Cardiac muscle cell (in vitro differentiated cells and primary cell): ENCODE measurements around the gene ABCC1. TPM values are rescaled to one million over a fixed set of nuclear protein-coding genes. Genes with fewer than 3 reads are reported as not detected.

Source experiments
- DNase-seq, 2 donors: peaks; one replicate each; pipeline versions ENCODE4 v3.0.0 to v3.0.0-alpha.2; 2010 to 2017; ENCODE audit warnings: low read depth in 1 of 2, low spot score in 1 of 2
- H3K27ac ChIP-seq: fragments of 200-600 bp; sonication (generic); 2 replicates; pipeline ENCODE4 v1.5.1; 2016
- H3K27me3 ChIP-seq: fragments of 200-600 bp; sonication (generic); 2 replicates; pipeline ENCODE4 v1.6.0; 2016; ENCODE audit warnings: control low read depth
- H3K36me3 ChIP-seq: fragments of 200-600 bp; sonication (generic); 2 replicates; pipeline ENCODE4 v1.5.1; 2016; ENCODE audit warnings: control low read depth
- H3K4me1 ChIP-seq: fragments of 200-600 bp; sonication (generic); 2 replicates; pipeline ENCODE4 v1.8.1; 2017; ENCODE audit warnings: low read depth, mild to moderate bottlenecking, mixed run types
- H3K4me3 ChIP-seq: fragments of 200-600 bp; sonication (generic); 2 replicates; pipeline ENCODE4 v1.5.1; 2016; ENCODE audit warnings: mild to moderate bottlenecking
- H3K9me3 ChIP-seq: fragments of 200-600 bp; sonication (generic); 2 replicates; pipeline ENCODE4 v1.5.1; 2017; ENCODE audit warnings: low read depth, mild to moderate bottlenecking, control low read depth
- polyA plus RNA-seq: library from polyadenylated mRNA; unstranded; fragments of >200 nt; fragmentation: Nextera tagmentation; extraction: Ambion mirVana; gene quantifications from 2 replicates; pipeline ENCODE4 v1.2.1, GENCODE V29; 2016
- total RNA-seq: library from RNA; depleted of rRNA; stranded (reverse); fragments of >200 nt; gene quantifications from 2 replicates; pipeline ENCODE4 v1.2.3, GENCODE V29; 2016
- TF ChIP-seq, protein P1 (sequence below): IDR thresholded peaks from 2 replicates; pipeline ENCODE4 v1.5.1; 2012; ENCODE audit warnings: low read depth, mild to moderate bottlenecking, low read length

Gene ABCC1
- total and polyA plus RNA-seq, 2 experiments from 2014 or later: 14.2 to 31.0 TPM

DNA sequence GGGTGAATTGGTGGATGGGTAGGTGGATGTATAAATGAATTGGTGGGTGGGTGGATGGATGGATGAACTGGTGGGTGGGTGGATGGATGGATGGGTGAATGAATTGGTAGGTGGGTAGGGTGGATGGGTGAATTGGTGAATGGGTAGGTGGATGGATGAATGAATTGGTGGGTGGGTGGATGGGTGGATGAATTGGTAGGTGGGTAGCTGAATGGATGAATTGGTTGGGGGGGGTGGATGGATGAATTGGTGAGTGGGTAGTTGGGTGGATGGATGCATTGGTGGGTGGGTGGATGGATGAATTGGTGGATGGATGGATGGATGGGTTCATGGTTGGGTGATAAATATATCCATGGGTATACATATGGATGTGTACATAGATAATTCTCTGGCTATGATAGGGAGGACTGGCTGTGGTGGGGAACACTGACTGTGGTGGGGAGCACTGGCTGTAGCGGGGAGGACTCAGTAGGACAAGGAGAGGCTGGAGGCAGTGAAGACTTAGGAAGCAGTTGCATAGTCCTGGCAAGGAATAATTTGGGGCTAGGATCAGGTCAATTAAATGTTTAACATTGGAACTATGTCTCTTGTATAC, 54.4 kb downstream of the ABCC1 start:
- DNase-seq: no peak
- TF ChIP-seq, protein P1, sequence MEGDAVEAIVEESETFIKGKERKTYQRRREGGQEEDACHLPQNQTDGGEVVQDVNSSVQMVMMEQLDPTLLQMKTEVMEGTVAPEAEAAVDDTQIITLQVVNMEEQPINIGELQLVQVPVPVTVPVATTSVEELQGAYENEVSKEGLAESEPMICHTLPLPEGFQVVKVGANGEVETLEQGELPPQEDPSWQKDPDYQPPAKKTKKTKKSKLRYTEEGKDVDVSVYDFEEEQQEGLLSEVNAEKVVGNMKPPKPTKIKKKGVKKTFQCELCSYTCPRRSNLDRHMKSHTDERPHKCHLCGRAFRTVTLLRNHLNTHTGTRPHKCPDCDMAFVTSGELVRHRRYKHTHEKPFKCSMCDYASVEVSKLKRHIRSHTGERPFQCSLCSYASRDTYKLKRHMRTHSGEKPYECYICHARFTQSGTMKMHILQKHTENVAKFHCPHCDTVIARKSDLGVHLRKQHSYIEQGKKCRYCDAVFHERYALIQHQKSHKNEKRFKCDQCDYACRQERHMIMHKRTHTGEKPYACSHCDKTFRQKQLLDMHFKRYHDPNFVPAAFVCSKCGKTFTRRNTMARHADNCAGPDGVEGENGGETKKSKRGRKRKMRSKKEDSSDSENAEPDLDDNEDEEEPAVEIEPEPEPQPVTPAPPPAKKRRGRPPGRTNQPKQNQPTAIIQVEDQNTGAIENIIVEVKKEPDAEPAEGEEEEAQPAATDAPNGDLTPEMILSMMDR: no peak
- no peak overlapping the region for H3K27ac ChIP-seq

DNA sequence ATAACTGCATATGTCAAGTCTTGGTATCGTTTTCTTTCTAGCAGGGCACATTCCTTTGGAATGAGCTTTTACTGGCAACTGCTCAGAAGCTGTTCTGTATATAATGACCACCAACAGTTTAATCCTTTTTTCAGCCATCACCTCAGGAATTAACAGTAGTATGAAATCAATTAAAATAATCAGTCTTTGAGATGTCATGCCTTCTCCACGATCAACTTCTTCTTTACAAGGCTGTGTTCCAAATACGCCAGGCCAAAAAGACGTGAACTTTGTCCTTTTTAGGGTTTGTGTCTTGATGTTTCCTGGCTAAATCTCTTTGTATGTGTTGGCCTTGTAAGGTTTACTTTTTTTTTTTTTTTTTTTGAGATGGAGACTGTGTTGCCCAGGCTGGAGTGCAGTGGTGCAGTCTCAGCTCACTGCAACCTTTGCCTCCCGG, 54.9 kb downstream of the ABCC1 start:
- peak in 1 of 2 donors; percentile 76 for DNase-seq
- no peak overlapping the region for H3K27ac ChIP-seq
- no peaks in the 10 kb centered on the region for H3K4me1 ChIP-seq
- TF ChIP-seq, protein P1: no peak
- no peaks in the 10 kb centered on the region for H3K9me3 ChIP-seq
- no peak overlapping the region for H3K4me3 ChIP-seq
- H3K36me3 ChIP-seq: no peaks in the 10 kb centered on the region
- no peaks in the 10 kb centered on the region for H3K27me3 ChIP-seq

More for the DNA sequence above, 54.4 kb downstream of the ABCC1 start:
- no peak overlapping the region for H3K4me3 ChIP-seq
- H3K9me3 ChIP-seq: no peaks in the 10 kb centered on the region
- no peaks in the 10 kb centered on the region for H3K36me3 ChIP-seq
- no peaks in the 10 kb centered on the region for H3K4me1 ChIP-seq
- no peaks in the 10 kb centered on the region for H3K27me3 ChIP-seq

DNA sequence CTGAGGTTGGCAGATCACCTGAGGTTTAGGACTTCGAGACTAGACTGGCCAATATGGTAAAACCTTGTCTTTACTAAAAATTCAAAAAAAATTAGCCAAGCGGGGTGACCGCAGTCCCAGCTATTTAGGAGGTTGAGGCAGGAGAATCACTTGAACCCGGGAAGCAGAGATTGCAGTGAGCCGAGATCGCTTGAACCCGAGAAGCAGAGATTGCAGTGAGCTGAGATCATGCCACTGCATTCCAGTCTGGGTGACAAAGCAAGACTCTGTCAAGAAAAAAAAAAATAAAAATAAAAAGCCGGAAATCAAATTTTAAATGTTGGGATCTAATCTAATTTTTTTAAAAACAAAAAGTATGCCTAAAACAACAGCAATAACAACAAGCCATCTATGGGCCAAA, 56.3 kb downstream of the ABCC1 start:
- no peaks in the 10 kb centered on the region for H3K27me3 ChIP-seq
- H3K9me3 ChIP-seq: no peaks in the 10 kb centered on the region
- no peaks in the 10 kb centered on the region for H3K4me1 ChIP-seq
- H3K36me3 ChIP-seq: no peaks in the 10 kb centered on the region
- DNase-seq: no peak
- no peak overlapping the region for H3K4me3 ChIP-seq
- TF ChIP-seq, protein P1: no peak
- no peak overlapping the region for H3K27ac ChIP-seq

DNA sequence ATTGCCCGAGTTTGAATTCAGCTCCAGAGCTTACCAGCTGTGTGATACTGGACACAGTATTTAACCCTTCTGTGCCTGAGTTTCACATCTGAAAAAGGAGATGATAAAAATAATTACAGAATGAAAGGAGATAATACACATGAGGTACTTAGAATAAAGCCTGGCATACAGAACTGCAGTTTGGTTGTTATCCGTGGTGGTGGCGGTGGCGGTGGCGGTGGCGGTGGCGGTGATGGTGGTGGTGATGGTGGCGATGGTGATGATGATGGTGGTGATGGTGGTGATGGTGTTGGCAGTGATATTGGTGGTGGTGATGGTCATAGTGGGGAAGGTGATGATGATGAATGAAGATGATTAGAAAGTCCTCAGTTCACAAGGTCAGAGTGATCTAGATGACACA, 57.2 kb downstream of the ABCC1 start:
- TF ChIP-seq, protein P1: no peak
- no peaks in the 10 kb centered on the region for H3K4me1 ChIP-seq
- no peak overlapping the region for H3K27ac ChIP-seq
- no peak overlapping the region for H3K4me3 ChIP-seq
- no peak for DNase-seq
- no peaks in the 10 kb centered on the region for H3K27me3 ChIP-seq
- H3K9me3 ChIP-seq: no peaks in the 10 kb centered on the region
- no peaks in the 10 kb centered on the region for H3K36me3 ChIP-seq

DNA sequence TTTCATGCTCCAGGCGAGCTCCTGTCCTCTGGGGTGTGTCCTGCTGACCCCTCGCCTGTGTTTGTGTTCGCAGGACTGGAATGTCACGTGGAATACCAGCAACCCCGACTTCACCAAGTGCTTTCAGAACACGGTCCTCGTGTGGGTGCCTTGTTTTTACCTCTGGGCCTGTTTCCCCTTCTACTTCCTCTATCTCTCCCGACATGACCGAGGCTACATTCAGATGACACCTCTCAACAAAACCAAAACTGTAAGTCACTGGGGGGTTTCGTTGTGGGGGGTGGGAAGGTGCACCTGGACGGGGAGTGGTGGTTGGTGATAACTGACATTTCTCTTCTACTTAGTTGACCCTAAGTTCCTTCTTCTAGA, 58.3 kb downstream of the ABCC1 start:
- Histone ChIP-seq H3K4me3 (no peak overlapping the region), H3K27me3 (no peaks in the 10 kb centered on the region), H3K9me3 (no peaks in the 10 kb centered on the region), H3K27ac (no peak overlapping the region), H3K4me1 (no peaks in the 10 kb centered on the region), H3K36me3 (no peaks in the 10 kb centered on the region)
- TF ChIP-seq, protein P1: no peak
- no peak for DNase-seq

DNA sequence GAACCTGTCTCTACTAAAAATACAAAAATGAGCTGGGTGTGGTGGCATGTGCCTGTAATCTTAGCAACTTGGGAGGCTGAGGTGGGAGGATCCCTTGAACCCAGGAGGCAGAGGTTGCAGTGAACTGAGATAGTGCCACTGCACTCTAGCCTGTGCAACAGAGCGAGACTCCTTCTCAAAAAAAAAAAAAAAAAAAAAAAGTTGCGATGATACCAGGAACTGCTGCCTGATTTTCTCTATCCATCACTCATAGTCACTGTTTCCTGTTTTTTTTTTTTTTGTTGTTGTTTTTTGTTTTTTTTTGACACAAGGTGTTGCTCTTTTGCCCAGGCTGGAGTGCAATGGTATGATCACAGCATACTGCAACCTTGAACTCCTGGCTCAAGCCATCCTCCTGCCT, 59.2 kb downstream of the ABCC1 start:
- Histone ChIP-seq H3K4me1 (no peaks in the 10 kb centered on the region), H3K9me3 (no peaks in the 10 kb centered on the region), H3K4me3 (no peak overlapping the region), H3K36me3 (no peaks in the 10 kb centered on the region), H3K27ac (no peak overlapping the region), H3K27me3 (no peaks in the 10 kb centered on the region)
- TF ChIP-seq, protein P1: no peak
- no peak for DNase-seq
